HG03280 (cell line): ENCODE measurements around the gene ATOH8.

ENCODE experiments used
- ATAC-seq: cut with Tn5 transposase; IDR thresholded peaks from one replicate; pipeline ENCODE4 v1.9.1; 2021; ENCODE audit warnings: mild to moderate bottlenecking, moderate library complexity; ENCODE audit not compliant: unreplicated experiment

Gene ATOH8

DNA sequence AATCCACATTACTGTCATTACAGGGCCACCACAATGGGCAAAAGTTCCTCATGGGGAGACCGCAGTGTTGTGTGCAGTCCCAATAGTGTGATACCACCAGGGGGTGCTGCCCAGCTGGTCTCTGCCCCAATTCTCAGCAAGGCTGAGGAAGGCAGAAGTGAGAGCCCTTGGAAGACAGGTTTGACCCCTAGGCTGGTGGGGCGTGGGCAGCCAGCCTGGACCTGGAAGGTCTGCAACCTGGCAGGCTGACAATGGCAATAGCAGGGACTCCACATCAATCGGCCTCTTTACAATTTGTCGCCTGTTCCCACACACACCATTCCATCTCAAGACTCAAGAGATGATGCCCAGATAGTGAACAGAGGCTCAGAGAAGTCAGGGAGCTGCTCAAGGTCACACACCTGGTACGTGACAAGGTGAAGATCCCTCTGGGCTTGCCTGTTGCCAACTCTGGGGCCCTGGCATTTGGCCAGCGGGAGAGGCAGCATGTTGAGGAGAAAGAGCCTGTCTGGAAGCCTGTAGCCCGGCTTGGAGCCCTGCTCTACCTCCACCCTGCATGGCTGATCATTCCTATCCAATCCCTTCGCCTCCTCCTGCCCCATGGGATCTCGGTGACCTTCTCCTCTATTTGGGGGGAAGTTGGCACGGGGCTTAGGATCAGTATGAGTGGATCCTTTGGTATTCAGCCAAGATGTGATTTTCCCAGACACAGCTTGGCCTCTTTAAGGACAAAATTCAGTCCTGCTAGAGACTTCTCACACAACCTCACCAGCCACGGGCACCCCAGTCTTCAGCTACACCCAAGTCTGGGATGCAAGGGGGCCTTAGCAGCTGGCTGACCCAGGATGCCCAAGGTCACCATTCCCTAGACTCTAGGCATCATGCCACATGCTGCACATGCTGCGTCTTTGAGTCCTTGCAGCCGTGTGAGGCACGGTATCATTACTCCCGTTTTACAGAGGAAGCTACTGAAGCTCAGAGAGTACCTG lies 2.9 kb upstream of the ATOH8 start:
- ATAC-seq: no peak

- no peak for ATAC-seq
Observed at GRCh38 chr2:85751627-85752026, 2.2 kb upstream of the ATOH8 start.

- ATAC-seq: no peak
Observed at GRCh38 chr2:85753035-85753524, 711 bp upstream of the ATOH8 start.

- ATAC-seq: no peak
Observed at GRCh38 chr2:85754313-85755095, 713 bp downstream of the ATOH8 start.

DNA sequence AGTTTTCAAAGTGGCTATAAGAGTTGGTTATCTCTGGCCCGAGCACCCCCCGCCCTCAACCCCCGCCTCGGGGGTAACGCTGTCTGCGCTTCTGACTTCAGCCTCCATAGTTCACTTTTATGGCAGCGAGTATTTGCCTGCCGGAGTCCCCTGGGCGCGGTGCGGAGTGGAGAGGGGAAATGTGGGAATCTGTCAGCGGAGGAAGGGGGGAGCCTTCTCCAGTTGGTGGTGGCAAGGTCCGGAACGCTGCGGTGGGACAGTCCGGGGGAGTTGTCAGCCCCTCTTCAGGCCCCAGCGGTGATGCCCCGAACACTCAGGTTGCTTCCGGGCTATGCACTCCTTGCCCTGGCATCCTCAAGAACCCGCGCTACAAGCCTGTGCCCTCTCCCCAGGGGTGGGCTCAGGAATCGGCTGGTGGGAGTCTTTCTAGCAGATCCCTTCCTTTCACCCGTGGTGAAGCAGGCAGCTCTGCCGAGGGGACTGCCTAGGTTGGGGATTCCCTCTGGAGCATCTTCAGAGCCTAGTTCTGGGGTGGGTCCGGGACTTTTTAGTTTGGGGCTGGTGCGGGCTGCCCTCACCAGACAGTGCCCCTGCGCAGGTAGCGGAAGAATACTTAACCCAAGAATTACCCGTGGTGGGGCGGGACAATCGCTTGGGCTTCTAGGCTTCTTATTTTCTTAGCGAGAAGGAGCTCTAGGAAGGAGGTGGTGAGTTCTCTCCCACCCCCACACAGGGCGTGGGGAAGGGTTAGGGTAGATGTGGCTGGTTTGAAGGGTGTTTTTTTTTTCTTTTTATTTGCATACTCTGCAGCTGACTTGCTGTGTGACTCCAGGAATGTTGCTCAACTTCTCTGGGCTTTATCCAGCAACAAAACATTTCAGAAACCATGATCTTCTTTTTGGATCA lies 1.6 kb downstream of the ATOH8 start:
- no peak for ATAC-seq

GRCh38 chr2:85756195-85756594 lies 2.4 kb downstream of the ATOH8 start:
- ATAC-seq: no peak

GRCh38 chr2:85756822-85757435 lies 3.1 kb downstream of the ATOH8 start:
- ATAC-seq: no peak

GRCh38 chr2:85757860-85758259 lies 4.1 kb downstream of the ATOH8 start:
- no peak for ATAC-seq

DNA sequence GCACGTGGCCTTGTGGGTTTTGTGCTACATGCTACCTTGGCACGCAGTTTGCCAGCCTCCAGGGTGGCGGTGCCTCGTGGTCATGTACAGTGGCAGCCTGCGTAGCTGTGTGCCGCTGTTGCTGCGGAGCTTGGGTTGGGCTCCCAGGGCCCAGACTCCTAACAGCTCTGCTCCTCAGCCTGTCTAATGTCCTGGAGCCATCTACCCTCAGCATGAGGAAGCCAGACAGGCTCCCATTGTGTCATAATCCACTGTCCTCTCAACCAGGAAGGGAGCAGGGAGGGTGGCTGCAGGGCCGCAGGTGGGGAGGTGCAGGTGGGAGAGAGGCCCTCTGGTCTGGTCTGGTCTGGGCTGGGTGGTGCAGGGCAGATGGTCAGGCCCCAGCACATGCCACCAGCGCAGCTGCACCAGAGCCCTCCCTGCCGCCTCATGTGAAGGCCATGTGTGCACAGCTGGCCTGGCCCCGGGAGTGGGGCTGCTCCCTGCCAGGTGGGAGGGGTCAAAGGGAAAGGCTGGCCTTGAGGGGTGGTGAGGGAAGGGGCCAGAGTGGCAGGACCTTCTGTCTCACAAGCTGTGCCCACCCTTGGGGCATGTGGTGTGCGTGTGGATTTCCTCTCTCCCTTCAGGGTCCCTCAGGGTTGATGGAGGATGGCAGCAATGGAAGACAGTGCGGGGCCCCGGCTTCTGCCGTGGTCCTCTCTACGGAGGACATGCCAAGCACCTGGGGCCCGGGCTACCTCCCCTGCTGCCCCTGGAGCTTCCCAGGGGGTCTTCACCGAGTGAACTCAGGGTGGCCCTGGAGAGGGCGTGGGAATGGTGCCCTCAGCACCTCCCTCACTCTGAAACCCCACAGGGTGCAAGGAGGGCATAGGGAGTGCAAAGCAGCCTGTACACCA lies 4.8 kb downstream of the ATOH8 start:
- no peak for ATAC-seq

- ATAC-seq: no peak
Observed at GRCh38 chr2:85759257-85759613, 5.4 kb downstream of the ATOH8 start.

DNA sequence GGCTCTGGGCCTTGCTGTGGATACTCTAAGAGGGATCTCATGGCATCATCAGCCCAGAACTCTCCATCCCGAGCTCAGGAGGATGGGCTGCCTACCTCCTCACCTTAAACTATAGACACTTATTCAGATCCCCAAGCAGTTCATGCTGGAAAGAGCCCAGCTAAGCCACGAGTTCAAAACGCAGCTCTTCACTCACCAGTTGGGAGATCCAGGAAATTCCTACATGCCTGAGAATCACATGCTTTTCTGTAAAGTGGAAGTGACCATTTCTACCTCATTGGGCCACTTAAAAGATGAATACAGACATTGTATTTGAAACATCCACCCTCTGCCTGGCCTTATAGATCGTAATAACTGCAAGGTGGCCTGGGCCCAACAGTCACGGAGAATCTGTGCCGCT lies 6.6 kb downstream of the ATOH8 start:
- ATAC-seq: no peak

- no peak for ATAC-seq
Observed at GRCh38 chr2:85760872-85761271, 7.1 kb downstream of the ATOH8 start.

DNA sequence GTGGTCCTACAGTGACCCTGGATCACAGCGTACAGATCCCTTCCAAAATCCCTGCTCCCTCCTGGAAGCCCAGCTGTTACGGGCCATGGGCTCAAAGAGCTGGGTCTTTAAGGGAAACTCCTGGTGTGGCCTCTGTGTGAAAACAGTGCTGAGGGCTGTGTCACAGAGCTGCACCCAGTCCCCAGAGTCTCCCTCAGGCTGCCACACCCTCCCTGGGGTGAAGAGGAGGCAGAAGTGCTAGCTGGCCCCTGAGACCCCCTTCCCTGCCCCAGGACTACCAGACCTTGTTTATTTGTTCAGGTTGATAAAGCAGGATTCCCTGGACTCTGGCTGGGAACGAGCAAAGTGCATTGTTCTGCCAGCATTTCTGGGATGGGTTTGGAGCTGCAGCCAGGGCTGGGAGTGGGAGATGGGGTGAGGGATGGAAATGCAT lies 7.7 kb downstream of the ATOH8 start:
- ATAC-seq: no peak

GRCh38 chr2:85761946-85762345 lies 8.2 kb downstream of the ATOH8 start:
- no peak for ATAC-seq

- no peak for ATAC-seq
Observed at GRCh38 chr2:85763132-85763531, 9.3 kb downstream of the ATOH8 start.

- no peak for ATAC-seq
Observed at GRCh38 chr2:85763831-85764230, 10.0 kb downstream of the ATOH8 start.

DNA sequence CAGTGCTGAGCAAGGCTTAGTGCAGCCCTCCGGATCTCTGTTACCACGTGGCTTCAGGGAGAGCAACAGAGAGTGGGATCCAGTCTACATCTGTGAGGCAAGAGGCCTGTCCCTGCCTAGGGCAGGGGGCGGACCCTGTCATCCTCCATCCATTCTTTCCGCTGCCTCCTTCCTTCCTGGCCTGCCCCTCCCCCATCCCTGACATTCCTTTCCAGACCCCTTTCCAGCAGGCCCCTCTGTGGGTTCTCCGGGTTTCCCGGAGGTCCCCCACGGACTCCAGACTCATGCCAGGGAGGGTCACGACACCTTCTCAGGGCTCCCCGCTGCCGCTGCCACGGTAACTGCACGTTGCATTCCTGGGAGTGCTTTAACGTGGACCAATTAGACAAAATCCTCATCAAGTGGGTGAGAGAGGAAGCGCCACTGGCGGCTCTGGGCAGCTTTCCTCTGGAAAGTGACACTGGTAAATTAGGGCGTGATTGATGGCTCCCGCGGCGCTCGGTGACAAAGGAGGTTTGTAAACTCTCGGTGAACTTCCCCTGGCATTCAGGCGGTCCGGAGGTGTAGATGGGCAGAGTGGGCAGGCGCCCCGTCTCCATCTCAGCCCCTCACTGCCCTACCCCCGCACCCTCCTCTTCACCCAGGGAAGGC lies 11.4 kb downstream of the ATOH8 start:
- no peak for ATAC-seq

GRCh38 chr2:85766229-85766628 lies 12.4 kb downstream of the ATOH8 start:
- ATAC-seq: no peak
